Endothelial cell of hepatic sinusoid (primary cell): ENCODE results near the gene DSG1.
"Not testable (repeated sequence)": the region's sequence is repeated elsewhere in the genome, so short reads cannot be mapped to it uniquely, and the experiment has no call there.

ENCODE experiments used
- in situ Hi-C: cut with HindIII; loops from 2 replicates; pipeline ENCODE4 v1.10.0; 2017; ENCODE audit warnings: low sequenced_read_pairs

DSG1 gene

DNA sequence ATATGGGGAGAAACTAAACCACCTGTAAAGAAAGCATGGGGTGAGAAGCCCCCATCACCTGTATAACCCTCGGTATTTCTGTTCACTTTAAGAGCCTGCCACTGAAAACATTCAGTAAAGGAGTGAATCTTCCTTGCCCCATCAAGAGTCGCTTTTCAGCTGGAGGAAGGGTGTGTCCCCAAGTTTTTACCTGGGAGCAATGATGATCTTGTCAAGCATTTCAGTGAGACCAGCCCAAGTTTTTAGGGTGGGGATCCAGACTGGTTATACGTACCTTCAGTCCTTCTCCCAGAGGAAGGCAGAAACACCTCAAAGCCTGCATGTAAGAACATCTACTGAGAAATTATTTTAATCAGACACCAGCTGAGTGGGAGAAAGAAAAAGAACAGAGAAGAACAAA lies at the start of gene DSG1:
TSS of gene DSG1 (plus strand) at position 301 of the 400 bp plus-strand sequence. CDS start 141 bp downstream, outside the sequence.
- in situ Hi-C loops, result no loop called here

DNA sequence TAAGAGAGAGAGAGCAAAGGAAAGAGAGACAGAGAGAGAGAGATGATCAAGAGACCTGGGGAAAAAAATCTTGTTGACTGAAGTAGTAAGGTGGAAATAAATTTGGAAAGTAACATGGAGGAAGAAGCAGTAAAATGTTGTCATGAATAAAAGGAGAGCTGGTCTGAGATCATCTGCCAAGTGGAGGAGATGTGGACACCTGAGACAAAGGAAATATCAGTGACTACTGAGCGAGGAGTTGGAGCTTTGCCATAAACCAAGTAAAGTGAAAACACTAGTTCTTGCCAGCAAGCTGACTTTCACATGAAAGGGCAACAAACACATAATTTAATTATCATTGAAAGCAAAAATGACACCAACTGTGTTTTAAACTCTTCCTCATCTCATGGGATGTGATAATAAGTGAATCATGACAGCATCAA lies 49.0 kb upstream of the DSG1 start:
- in situ Hi-C loops, result no loop called here

DNA sequence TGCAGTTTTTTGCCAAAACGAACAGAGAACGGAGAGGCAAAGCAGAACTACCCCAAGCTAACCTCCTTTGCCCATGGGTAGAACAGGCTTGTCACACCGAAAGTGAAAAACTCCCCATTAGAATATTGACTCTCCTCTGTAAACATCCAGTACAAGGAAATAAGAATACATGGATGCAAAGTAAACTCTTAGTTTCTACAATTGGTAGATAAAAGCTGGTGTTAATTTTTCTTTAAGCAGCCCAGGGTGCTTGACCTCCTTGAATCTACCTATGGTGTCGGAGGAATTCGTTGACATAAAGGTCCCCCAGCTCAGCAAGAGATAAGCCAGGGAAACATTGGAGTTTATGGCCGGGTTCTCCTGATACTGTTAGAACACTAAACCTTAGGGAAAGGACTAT lies 48.4 kb upstream of the DSG1 start:
- in situ Hi-C loops, result no loop called here

DNA sequence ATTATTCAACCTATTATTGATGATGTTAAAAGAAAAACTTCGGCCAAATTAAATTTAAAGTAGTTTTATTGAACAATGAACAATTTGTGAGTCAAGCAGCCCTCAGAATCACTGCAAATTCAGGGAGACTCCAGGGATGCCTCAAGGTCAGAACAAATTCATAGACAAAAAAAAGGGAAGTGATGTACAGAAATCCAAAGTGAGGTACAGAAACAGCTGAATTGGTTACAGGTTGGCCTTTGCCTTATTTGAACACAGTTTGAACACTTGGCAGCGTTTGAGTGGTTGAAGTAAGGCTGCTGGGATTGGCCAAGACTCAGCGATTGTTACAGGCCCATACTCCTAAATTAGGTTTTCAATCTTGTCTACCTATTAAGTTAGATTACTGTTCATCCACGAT lies 47.4 kb upstream of the DSG1 start:
- in situ Hi-C loops, result no loop called here

DNA sequence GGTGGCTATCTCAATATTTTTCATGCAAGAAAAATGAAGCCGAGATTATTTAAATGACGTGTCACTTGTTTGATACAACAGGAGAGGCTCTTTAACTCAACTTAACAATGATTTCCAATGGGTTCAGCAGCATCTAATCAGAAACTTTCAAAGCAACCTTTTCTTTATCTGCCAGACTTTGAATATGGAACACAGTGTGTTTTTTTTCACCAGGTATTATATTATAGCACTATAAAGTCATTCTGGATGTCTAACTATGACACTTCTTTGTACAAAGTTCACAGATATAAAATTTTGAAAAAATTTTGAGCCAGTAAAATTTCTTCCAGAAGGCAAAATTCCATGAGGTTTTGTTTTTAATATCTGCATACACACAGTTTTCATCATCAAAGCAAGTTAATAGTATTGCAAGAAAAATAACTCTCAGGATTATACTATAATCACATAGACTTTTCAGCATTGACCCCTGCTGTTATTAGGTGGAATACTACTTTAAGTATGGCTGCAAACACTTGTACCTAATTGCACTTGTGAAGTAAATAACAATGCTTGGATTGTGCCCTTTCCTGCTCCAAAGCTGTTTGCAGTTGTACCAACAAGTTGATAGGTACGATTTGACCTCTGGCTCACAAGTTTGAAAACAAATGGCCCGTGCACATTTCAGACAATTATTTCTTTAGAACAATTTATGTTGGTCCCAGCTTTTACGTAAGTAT lies 44.0 kb upstream of the DSG1 start:
- in situ Hi-C loops, result no loop called here

DNA sequence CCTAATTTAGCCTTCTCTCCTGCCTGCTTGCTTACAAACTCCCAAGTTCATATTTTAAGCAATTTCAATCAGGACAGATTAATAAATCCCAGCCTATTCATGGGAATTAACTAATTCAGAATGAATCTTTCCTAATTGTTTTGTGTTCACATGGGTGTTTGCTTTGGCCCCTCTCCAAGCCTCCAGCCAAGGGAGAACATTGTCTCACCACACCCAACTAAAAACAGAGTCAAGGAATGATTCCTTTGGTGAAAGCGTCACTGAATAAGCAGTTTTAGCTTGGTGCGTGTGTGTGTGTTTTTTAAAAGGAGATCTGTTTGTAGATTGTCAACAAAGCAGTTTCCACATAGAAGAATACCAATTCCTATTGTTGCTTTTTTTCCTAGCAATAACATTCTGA lies 43.0 kb upstream of the DSG1 start:
- in situ Hi-C loops, result no loop called here

DNA sequence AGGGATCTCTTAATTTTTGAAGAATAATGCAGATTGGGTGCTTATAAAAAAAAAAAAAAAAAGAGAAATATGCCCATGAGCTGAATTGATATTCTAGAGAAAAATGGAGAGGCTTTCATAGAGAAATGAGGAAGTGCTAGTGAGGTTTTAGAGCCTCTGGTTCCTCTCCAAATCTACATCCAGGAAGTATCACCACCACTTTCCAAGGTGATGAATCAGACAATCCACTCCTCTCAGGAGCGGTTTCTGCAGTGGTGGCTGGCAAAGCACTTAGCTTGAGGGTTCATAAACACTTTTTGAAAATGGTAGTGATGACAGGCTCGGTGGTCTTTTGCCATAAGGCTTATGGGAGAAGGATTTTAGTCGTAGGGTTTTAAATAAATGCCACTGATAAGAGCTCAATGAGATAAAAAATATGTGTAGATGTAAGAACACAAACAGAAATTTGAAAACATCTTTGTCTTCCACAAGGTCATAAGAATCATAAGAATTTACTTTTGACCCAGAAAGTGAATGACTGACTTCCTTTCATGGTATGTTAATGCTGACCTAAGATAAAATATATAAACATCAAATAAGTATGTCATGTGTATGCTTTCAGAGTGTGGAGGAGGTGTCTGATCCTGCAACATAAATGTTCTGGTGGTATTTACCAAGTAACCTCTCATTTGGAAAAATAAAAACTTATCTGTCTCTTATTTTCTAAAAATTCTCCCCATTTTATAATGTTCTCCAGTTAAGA lies 42.1 kb upstream of the DSG1 start:
- in situ Hi-C loops, result no loop called here

DNA sequence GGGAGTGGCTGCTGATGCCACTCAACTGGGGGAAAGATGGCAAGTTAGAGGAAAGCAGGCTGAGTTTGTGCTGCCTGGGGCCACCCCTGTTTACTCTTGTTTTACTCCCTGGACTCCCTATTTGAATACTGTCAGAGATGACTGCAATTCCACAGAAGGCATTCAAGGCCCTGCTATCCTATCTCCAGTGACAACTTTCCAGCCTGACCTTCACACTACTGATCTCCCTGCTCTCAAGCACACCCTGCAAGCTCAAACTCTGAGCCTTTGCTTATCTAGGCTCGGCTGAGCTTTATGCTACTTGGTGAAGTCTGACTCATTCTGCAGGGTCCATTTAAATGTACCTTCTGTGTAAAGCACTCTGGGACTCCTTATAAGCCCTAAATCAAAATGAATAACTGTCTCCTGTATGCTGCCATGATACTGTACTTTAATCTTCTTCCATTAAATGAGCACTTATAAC lies 39.3 kb upstream of the DSG1 start:
- in situ Hi-C loops, result no loop called here

DNA sequence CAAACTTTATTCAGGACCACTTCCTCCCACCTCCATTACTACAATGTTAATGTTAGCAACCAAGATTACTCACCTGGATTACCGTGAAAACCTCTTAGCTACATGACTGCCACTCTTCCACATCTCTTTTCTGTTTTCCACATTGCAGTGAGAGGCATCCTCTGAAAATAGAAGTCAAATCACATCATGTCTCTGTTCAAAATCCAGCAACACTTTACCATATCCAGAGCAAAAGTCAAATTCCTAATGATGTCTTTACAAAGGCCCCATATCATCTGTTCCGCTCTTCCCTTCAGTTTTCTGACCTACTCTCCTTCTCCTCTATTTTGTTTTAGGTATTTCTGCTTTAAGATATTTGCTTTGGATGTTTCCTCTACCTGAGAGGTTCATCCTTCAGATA lies 37.5 kb upstream of the DSG1 start:
- in situ Hi-C loops, result no loop called here

DNA sequence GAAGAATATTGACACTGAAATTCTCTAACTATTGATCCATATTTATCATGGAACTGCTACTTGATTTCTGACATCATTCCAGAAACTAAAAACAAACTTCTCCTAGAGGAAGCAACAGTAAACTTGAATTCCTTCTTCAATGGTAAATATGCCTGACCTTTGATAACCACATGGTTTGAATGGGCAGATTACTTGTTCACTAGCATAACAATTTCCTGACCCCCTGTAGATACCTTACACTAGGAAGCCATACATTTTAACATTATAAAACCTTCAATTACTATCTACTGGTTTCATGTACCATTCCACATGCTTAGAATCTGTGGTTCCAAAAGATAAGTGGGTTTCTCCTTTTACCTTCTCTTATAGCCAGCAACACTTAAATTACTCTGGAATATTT lies 36.5 kb upstream of the DSG1 start:
- in situ Hi-C loops, result no loop called here

DNA sequence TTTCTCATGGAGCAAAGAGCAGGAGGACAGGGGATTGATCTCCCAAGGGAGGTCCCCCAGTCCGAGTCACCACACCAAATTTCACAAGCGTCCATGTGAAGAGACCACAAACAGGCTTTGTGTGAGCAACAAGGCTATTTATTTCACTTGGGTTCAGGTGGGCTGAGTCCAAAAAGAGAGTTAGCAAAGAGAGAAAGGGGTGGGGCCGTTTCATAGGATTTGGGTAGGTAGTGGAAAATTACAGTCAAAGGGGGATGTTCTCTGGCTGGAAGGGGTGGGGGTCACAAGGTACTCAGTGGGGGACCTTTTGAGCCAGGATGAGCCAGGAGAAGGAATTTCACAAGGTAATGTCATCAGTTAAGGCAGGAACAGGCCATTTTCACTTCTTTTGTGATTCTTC lies 28.5 kb upstream of the DSG1 start:
- in situ Hi-C loops, result not testable (repeated sequence)

DNA sequence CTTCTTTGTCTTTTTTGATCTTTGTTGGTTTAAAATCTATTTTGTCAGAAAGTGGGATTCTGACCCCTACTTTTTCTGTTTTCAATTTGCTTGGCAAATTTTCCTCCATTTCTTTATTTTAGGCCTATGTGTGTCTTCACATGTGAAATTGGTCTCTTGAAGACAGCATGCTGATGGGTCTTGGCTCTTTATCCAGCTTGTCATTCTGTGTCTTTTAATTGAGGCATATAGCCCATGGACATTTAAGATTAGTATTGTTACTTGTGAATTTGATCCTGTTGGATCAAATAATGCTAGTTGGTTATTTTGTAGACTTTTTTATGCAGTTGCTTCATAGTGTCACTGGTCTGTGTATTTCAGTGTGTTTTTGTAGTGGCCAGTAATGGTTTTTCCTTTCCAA lies 26.3 kb upstream of the DSG1 start:
- in situ Hi-C loops, result no loop called here

DNA sequence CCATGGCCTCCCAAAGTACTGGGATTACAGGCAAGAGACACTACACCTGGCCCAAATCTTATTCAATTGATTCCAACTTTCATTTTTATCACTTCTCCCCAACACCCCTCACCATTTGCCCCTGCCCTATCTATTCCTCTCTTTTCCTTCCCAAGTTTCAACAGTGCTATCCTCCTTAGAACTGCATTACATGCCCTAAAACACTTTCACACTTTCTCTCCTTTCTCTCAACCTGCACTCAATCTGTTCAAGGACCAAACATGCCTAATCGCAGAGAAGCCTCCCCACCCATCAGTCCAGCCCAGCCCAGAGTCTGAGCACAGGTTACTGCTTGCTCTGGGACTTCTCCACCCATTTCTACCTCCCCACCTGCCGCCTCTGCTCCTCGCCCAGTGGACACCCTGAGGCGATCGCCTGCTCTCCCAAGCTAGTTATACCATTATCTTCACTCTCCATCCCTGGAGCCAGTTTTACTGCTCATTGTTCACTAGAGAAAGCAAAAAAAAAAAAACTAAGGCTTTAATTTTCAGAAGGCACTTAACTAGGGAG lies 23.7 kb upstream of the DSG1 start:
- in situ Hi-C loops, result no loop called here

DNA sequence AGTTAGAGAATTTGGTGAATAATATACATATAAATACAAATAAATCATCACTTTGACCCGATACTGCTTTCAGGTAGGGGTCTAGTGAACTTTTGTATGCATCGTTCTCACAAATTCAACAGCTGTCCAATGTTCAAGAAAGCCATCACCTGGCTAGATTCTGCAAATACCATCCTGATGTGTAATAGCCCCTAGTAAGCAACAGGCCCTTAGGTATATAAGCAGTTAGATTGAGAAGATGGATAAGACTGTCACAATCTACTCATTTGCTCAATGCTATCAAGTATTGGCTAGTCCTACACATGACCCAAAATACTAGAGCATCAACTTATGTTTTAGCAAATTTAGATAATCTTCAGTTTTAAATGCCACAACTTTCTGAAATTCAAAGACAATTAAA lies 20.7 kb upstream of the DSG1 start:
- in situ Hi-C loops, result no loop called here

DNA sequence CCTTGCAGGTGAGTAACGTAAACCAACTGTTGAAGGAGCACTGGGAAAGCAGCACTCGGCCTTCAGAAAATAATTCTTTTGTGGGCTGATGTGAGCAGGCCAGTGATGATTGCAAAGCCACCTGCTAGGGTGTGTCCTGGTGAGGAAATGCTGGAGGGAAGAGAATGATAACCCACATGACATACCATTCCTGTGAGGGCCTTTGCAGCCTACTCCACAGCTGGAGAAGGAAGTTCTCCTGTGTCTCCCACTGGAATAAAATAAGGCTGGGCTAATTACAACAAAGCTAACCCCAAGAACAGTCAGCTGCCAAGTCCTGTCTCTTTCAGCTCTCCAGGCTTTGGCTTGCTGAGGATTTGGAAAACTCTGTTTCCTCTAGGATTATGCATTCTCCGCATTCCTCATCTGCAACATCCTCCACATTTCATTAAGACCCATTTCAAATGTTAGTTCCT lies 16.7 kb upstream of the DSG1 start:
- in situ Hi-C loops, result no loop called here

DNA sequence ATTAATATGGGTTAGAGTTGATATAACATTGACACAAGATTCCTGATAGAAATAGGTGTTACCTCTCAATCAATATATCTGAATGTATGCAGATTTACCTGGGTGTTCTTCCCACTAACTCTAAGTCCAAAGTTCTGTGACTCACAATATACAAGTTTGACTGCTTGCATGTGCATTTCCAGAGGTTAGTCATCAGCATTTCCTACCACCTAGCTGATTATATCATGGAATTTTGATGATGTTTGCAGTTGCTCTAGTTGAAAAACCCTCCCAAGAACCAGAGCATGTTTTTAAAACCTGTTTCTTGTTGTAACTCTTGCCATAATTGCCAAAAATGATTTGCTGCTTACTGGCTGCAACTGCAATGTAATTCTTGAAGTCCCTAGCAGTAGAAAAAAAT lies 15.0 kb upstream of the DSG1 start:
- in situ Hi-C loops, result no loop called here

DNA sequence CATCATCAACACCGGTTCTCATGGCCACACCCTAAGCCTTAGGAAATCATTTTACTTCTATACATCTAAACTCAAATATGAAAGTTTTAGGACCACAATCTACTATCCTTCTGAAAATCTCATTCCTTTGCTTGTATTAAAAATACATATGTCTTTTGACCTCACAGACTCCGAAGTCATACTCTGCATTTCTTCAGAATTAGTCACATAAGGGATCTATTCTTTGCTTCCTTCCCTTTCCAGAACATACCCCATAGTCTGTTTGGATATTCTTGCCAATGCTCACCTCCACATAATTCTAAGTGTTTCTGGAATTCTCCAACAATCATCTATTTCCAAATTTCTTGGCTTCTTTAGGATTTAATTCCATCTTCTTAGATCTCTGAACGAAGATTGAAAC lies 14.2 kb upstream of the DSG1 start:
- in situ Hi-C loops, result no loop called here

DNA sequence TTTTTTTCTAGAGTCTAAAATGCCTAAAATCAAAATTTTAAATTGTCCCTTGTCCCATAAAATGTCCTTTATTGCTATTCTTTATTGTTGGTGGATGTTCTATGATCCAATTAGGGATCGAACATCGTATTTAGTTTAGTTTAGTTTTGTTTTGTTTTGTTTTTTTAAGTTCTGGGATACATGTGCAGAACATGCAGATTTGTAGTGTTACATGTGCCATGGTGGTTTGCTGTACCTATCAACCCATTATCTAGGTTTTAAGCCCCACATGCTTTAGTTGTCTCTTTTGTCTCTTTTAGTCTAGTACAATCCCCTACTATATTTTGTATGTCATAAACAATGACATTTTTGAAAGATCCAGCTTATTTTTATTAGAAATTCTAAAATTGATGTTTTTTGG lies 8.8 kb upstream of the DSG1 start:
- in situ Hi-C loops, result no loop called here

DNA sequence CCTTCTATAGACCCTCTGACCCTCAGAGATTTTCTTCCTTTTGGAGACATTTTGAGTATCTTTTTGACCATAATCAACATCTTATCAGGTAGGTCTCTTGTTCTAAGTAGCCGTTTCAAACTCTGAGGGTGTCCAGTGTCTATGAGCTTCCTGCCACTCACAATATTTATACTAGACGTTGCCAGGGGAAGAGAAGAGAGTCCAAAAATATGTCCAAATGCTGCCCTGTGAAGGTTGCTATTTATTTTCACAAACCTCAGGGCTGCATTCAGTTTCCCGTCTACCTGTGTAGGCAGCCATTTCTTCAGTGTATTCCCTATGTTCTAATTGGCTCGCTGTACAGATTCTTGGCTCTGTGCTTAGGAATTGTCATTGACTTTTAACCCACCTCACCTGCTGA lies 986 bp upstream of the DSG1 start:
- in situ Hi-C loops, result no loop called here

DNA sequence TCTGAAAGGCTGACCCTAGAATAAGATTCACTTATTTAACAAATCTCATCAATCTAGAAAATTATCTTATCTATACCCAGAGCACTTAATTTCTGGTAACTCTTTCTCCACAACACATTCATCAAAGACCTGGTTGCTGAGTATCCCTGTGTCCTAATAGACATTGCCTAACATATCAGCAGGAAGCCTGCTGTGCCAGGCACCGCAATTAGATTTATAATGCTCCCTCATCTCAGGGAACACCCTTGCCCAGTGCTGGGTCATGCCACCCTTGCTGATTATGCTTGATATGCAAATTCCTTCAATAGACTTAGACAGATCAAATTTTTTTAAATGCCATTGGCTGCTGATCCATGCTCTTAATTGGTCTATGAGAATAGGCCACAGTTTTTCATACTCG lies 3.8 kb downstream of the DSG1 start:
- in situ Hi-C loops, result no loop called here

DNA sequence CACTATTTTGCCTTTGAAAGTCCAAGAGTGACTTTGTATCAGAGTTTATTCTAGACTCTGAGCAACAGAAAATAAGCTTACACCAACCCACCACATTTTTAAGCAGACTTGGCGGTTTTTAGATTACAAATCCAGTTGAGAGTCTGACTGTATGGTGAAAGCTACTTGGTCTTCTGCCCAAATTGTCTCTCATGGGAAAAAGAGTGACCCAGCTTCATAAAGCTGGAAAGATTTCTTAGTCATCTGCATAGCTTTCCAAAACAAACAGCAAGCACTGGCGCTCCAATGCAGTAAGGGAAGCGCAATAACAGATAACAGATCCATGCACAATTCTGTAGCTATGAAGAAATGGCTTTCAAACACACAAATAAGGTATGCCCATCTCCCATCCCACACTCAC lies 7.1 kb downstream of the DSG1 start:
- in situ Hi-C loops, result no loop called here

DNA sequence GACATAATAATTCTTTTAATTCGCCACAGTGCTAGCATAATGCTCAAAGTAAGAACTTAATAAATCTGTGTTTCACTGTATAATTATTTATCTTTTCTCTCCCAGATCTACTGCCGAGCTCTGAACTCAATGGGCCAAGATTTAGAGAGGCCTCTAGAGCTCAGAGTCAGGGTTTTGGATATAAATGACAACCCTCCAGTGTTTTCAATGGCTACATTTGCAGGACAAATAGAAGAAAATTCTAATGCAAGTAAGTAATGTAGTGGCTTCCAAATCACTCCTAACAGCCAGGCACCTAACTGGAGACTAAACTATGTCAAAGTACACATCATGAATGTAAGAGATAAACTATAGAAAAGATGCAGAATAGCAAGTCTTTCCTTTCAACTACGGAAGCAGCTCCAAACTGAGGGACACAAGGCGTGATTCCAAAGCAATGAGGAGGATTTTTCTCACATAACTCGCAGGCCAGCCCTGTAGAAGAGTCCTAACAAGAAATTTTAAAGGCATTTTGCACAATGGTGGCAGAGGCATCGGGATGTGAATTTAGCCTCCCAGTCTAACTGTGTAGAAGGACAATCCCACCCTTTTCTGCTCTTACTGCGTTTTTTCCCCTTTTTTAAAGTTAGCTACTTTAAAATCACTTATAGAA lies 12.0 kb downstream of the DSG1 start:
- in situ Hi-C loops, result no loop called here
